ENCODE data around the gene SCGB1C2. TPM values are rescaled to one million over a fixed set of nuclear protein-coding genes. Genes with fewer than 3 reads are reported as not detected.
"Not testable (repeated sequence)": the region's sequence is repeated elsewhere in the genome, so short reads cannot be mapped to it uniquely, and the experiment has no call there.

SCGB1C2 gene
- total RNA-seq, 3 donors from 2014 or later (not counting 1 experiment from before 2014, with no cell fraction given) = not detected

DNA sequence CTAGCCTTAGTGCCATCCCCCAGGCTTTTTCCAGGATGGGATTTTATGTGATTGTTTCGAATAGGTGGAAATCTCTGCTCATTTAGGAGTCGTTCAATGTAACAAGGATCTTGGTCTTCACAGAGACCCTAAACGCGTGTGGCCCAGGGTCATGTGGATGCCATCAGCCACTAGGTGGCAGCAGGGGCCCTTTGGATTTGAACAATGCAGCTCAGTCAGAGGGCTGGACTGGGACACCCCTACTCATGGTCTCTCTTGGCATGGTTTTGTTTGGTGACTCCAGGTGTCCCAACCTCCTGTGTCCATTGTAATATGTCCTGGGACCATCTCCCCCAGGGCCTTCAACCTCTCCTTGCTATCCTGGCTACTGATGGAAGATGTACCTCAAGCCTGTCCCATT is 838 bp upstream of the SCGB1C2 start:
- intact Hi-C loops (cut with micrococcal nuclease); H3K9me3 ChIP-seq (ENCODE audit: control insufficient read depth, insufficient read depth, low read length); H3K36me3 Mint-ChIP-seq; H3K4me3 ChIP-seq (ENCODE audit: low read length); H3K4me1 Mint-ChIP-seq; H3K9me3 Mint-ChIP-seq; H3K27me3 ChIP-seq (ENCODE audit: control insufficient read depth, insufficient read depth, low read length); H3K36me3 ChIP-seq (ENCODE audit: control insufficient read depth, insufficient read depth, low read length); H3K27me3 Mint-ChIP-seq (ENCODE audit: low read depth in 2 of 2); H3K27ac ChIP-seq (ENCODE audit: low read length); H3K4me1 ChIP-seq (ENCODE audit: control insufficient read depth, insufficient read depth, low read length): not testable (repeated sequence)
- peak overlapping the region; percentile 53 for H3K4me3 Mint-ChIP-seq
- WGBS (ENCODE audit: insufficient coverage) = 10% methylated on average over 3 of the region's 4 CpGs
- peak; percentile 28 for TF ChIP-seq CTCF (IDR thresholded peaks at IDR 0.05)
- DNase-seq (peak in 1 of 2 donors; percentile 64), ATAC-seq (peak; percentile 88 to 91 (median 89))
- H3K27ac Mint-ChIP-seq = peak overlapping the region in 1 of 2 donors; percentile 38

DNA sequence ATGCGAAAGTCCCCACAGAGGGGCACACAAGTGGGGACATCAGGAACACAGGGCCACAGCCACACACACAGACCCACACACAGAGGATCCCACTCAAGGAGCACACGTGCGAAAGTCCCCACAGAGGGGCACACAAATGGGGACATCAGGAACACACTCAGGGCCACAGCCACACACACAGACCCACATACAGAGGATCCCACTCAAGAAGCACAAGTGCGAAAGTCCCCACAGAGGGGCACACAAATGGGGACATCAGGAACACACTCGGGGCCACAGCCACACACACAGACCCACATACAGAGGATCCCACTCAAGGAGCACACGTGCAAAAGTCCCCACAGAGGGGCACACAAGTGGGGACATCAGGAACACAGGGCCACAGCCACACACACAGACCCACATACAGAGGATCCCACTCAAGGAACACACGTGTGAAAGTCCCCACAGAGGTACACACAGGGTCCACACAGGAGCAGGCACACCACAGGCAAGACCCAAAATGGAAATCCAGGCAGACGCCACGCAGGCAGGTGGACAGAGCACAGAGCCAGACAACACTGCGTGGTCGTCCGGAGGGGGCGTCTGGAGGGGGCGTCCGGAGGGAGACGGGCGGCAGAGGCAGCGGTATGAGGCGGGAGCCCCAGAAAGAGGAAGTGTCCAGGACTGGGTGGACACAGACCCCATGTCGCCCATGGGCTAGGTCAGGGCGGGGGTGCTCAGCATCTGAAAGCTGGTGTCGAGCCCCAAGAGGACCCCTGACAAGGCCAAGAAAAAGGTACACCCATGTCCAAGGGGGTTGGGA is 2.2 kb downstream of the SCGB1C2 start:
- H3K27ac ChIP-seq (ENCODE audit: low read length); H3K9me3 Mint-ChIP-seq; H3K27ac Mint-ChIP-seq; ATAC-seq; H3K27me3 ChIP-seq (ENCODE audit: control insufficient read depth, insufficient read depth, low read length); H3K9me3 ChIP-seq (ENCODE audit: control insufficient read depth, insufficient read depth, low read length); H3K4me3 Mint-ChIP-seq; H3K36me3 Mint-ChIP-seq; H3K36me3 ChIP-seq (ENCODE audit: control insufficient read depth, insufficient read depth, low read length); H3K4me1 Mint-ChIP-seq; DNase-seq; H3K4me3 ChIP-seq (ENCODE audit: low read length): not testable (repeated sequence)
- WGBS (ENCODE audit: insufficient coverage) = 74% methylated on average over 12 of the region's 22 CpGs
- intact Hi-C loops (cut with micrococcal nuclease) = loop anchor here (5.0 kb wide), 4 partner anchors 248 to 918 kb away; partner anchors contain the start of gene TIMM22
- H3K4me1 ChIP-seq (ENCODE audit: control insufficient read depth, insufficient read depth, low read length) = peaks cover 12% of the 10 kb centered on the region
- peaks cover 0 to 11% of the 10 kb centered on the region in 2 donors for H3K27me3 Mint-ChIP-seq (ENCODE audit: low read depth in 2 of 2)

- Histone ChIP-seq H3K27ac (ENCODE audit: low read length) (no peak overlapping the region), H3K36me3 (ENCODE audit: control insufficient read depth, insufficient read depth, low read length) (no peaks in the 10 kb centered on the region), H3K9me3 (ENCODE audit: control insufficient read depth, insufficient read depth, low read length) (no peaks in the 10 kb centered on the region), H3K4me3 (ENCODE audit: low read length) (no peak overlapping the region), H3K4me1 (ENCODE audit: control insufficient read depth, insufficient read depth, low read length) (peaks cover 8% of the 10 kb centered on the region), H3K27me3 (ENCODE audit: control insufficient read depth, insufficient read depth, low read length) (no peaks in the 10 kb centered on the region)
- H3K9me3 Mint-ChIP-seq = no peaks in the 10 kb centered on the region
- intact Hi-C loops (cut with micrococcal nuclease) = loop anchor here (5.0 kb wide), 4 partner anchors 245 to 915 kb away; partner anchors contain the start of gene TIMM22
- no peak for TF ChIP-seq CTCF (IDR thresholded peaks at IDR 0.05)
- DNase-seq (peak in 1 of 2 donors; percentile 54), ATAC-seq (no peak)
- H3K27me3 Mint-ChIP-seq (ENCODE audit: low read depth in 2 of 2) = peaks cover 0 to 11% of the 10 kb centered on the region in 2 donors
- 97% methylated on average over 23 of the region's 23 CpGs for WGBS (ENCODE audit: insufficient coverage)
- H3K4me1 Mint-ChIP-seq = no peaks in the 10 kb centered on the region
- no peaks in the 10 kb centered on the region for H3K36me3 Mint-ChIP-seq
- H3K27ac Mint-ChIP-seq = no peak overlapping the region
- H3K4me3 Mint-ChIP-seq = no peak overlapping the region
These were observed 4.8 kb downstream of the SCGB1C2 start for GRCh38 chr17:142102-142661.
